Activated effector memory CD4-positive, alpha-beta T cell treated with Interleukin-2 at 50 U/mL for 16 hours (primary cell): ENCODE data around the gene TMEM266.

Experiments used
- DNase-seq: peaks from one replicate; pipeline ENCODE4 v3.0.0-alpha.2; 2020

TMEM266 gene

DNA sequence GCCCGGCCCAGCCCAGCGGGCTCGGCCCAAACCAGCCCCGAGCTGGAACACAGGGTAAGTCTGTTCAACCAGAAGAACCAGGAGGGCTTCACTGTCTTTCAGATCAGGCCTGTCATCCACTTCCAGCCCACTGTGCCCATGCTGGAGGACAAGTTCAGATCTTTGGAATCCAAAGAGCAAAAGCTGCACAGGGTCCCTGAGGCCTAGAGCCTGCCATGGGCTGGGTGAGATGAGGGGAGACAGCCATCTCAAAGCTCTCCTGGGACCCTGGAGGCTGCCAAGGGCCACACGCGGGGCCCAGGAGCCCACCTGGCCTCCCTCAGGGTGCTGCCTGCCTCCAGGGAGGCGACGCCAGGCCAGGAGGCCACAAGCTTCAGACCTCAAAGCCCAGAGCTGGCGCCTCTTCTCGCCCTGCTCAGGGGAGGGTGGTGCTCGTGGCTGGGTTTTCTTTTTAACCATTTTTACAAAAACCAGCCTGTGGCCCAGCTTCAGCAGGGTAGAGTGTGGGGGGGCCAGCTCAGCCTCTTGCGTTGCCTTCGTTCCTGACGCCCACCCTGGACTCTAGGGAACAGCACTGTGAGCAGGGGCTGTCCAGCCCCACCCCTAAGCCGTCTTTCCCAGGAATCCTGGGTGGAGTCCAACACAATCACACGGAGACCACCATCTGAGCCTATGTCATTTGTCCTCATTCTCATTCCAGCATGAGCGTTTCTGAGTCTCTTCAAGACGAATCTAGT lies 144.5 kb downstream of the TMEM266 start:
- no peak for DNase-seq

GRCh38 chr15:76204916-76205460 lies 145.2 kb downstream of the TMEM266 start:
- DNase-seq = no peak

DNA sequence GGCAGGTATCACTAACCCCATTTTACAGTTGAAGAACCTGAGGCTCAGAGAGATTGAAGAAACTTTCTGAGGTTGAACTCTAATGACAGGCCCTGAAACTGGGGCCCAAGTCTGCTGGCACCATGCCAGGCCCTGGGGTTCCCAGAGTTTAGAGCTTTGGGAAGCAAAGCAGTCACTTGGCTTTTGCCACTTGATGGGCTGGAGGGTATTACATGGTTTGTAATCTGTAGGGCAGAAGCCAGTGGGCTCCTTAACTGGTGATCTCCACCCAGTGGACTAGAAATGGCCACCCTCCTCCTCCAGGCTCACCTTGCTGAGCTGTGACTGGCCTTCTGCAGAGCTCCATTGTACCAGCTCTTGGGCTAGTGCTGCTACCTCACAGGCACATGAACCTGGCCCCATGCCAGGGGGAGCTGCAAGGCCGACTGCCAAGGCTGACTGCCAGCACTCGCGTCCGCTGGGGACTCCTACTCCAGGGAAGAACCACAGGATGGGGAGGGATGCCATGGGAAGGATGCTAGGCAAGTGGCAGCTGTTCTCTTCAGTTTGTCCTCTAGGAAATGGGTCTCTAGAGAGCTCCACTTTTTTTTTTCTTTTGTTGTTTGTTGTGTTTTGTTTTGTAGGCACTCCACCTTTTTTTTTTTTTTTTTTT lies 146.7 kb downstream of the TMEM266 start:
- no peak for DNase-seq

DNA sequence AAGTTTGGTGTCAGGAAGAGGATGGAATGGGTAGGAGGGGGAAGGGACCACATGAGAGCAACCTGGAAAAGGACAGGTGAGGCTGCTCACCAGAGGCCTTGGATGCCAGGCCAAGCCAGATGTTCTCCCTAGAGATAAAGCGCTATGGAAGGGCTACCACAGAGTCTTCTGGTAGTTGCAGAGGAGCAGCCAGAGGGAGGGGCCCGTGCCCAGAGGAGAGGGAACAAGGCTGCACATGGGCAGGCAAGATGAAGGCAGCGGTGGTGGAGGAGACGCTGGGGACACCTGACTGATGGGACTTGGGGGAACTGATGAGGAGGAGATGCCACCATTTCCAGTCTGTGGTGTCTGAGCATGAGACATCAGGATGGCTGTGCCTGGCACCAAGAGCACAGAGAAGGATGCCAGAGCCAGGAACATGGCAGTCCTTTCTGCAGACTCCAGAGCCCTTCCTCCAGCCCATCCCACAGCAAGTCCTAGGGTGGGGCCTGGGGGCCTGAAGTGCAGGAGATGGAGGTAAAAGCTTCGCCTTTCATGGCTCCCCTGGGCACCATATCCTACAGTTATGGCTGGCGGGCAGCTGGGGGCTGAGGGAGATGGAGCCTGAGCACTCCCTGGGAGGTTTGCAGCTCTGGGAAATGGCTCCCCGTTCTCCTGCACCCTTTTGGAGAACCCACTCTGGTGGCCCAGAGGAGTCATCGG lies 148.4 kb downstream of the TMEM266 start:
- no peak for DNase-seq

DNA sequence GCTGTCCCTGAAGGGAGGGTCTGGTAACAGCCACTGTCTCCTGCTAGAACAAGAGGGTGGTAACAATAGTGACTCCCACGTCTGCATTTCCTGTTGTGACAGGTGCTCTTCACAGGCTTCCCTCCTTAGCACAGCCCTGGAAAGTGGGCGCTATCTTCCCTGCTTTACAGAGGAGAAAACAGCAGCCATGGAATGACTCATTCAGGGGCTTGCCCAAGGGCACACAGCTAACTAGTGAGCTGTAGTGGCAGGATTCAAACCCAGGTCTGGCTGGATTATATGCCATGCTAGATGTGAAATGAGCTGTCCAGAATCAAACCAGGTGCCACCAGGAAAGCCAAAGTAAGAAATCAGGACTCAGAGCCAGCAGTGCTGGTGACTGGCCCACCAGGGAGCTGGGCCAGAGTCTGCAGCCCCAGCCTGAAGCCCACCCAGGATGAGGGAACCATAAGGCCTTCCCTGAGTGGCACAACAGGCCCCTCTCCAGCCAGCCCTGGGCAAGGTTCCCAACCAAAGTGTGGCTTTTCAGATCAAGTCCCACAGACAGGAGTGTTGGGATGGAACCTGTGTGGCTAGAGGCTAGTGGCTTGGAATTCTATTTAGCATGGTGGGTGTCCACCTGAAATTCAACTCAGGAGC lies 149.1 kb downstream of the TMEM266 start:
- DNase-seq = no peak

- DNase-seq = no peak
Observed at GRCh38 chr15:76209523-76209922, 149.7 kb downstream of the TMEM266 start.

DNA sequence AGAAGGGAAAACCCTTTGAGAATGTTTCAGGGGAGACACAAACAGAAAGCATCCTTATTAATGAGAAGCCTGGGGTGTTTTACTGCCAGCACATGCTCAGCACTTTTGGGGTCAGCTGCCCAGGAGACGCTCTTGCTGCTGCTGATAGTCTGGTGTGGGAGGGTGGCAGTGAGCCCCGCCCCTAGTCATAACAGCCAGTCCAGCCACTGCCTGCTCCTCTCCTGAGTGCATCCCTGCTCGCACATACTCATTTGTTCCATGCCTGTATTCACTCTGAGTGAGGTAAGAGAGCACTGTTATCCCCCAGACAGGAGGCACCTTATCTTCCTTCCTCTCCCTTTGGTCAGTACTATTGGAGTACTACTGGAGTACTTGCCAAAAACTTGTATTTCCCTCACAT lies 150.2 kb downstream of the TMEM266 start:
- DNase-seq = no peak

DNA sequence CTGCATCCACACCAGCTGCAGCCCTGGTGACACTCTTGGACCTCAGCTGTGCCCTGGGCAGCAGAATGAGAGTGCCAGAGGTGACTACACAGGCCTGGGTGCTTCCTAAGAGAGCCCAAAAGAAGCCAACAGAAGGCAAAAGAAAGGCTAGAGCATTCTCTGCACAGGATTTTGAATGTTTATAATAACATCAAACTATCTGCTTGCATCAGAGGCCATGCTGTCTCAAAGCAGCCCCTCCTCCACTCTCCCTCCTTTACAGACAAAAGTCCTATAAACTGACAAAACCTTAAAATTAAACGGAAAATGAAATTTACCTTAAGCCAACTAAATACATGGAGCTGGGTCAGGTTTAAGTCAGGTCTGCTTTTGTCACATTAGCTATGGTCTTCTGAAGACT lies 155.8 kb downstream of the TMEM266 start:
- DNase-seq = no peak

DNA sequence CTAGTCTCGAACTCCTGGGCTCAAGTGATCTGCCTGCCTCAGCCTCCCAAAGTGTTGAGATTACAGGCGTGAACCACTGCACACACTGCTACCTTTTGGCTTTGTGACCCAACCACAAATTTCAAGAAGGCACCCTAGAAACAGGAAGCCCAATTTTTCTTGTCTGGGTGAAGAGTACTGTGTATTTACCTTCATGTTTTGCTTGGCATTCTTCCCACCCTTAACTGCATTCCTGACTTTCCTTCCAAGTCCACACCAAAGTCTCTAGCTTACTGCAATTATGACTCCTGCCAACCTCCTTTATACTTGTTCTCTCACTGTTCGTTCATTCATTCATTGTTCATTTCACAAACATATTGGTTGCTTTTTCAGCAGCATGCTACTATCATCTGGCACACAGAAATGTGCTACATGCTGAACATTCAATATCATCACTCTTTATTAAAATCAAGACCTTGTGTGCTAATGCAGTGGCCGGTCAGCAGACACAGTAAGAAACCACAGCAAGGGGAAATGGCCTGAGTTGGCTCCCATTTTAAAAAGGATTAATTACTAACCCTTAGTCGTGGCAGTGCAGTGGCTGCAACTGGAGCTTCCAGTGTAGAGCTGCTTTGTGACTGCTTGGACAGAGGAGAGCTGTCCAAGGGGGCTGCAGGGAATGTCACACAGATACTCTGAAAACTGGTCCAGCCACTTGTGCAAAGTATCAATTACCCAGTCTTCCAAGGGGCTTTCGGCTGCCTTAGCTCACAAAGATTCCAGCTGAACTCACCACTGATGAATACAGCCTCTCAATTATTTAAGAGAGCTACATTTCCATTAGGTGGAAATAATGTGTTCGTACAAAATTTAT lies 157.5 kb downstream of the TMEM266 start:
- DNase-seq = no peak

DNA sequence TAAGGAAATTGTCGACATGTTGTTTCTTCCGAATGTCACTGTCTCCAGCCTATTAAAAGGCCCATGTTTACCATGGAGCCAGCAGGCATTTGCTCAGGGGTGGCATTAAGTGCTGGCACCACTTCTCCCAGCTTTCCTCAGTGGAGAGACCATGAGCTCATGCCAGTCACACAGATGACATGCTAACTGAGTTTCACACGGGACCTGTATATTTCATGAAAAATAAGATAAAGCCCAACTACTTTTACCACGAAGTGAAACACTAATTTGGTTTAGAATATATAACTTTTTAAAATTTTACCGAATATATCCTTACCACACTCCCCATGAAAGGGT lies 158.1 kb downstream of the TMEM266 start:
- no peak for DNase-seq

- no peak for DNase-seq
Observed at GRCh38 chr15:76221085-76221767, 161.4 kb downstream of the TMEM266 start.

- DNase-seq = no peak
Observed at GRCh38 chr15:76222159-76222558, 162.4 kb downstream of the TMEM266 start.

GRCh38 chr15:76223521-76223920 lies 163.7 kb downstream of the TMEM266 start:
- no peak for DNase-seq

DNA sequence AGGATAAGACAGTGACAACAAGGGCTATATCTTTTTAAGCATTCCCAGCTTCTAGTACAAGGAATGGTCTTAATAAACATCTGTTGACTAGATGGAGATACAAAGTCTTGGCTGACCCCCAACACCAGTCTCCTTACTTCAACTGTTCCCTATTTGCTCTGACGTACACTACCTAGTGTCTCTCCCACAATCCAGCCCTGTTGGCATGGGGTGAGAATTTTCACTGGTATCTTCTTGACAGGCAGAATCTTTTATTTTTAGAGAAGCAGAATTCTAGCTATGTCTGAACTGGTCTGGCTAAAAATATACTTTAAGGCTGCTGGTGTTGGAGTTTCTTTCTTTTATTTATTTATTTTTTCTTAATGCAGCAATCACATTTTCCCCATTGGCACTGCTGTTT lies 169.5 kb downstream of the TMEM266 start:
- no peak for DNase-seq

DNA sequence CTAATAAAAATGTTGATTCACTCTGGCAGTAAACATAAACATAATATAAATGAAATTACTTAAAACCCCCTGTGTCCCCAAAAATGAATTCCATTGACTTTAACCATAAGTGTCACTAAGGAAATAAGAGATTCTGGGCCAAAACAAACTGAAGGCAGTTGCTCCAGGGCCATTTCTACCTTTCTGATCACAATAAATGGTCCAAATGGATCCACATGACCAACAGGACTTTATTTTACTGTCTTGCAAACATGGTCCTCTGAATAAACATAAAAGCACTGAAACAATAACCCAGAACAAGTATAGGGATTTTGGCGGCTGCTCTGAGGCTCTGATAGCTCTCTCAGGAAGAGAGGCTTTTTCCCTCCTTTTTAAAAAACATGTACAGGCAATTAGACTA lies 174.1 kb downstream of the TMEM266 start:
- DNase-seq = no peak

GRCh38 chr15:76234337-76234889 lies 174.6 kb downstream of the TMEM266 start:
- no peak for DNase-seq

DNA sequence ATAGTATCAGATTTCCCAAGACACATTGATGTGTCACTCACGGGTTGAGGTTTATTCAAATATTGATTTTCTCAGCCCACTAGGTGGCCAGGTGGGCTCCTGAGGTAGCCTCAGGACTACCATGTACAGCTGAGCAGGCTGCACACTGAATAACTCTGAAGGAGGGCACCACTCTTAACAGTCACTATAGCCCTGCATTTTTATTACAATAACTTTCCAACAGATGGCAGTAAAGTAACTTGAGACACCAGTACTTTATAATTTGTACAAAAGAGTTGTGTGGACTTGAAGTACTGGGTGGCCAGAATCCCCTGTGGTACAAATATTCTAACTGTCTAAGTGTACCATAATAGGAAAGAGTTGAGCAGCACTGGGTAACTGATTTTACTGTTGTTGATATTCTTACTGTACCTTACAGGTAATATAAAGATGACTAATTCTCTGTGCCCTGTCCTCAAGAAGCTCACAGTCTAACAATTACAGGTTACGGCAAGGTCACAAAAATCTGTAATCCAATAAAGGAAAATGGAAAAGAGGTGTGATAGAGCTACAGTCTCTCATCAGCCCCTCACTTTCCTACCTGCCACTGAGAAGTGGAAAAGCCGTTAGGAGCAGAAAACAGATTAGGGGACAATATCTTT lies 175.5 kb downstream of the TMEM266 start:
- no peak for DNase-seq

DNA sequence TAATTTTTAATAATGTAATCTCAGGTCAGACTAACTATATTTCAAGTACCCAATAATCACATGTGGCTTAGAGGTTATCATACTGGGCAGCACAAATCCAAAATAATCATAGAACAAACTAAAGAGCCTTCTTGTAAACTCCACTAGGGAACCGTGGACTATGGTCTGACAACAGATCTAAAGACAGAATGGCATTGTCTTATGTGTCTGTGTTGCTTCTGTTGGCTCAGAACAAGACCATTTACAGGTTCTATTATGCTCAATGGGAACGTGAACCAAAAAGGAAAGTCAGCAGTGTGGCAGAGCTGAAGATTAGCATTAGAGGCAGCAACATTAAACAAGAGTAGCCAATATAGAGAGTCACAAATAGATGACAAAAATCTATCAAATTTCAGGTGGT lies 176.6 kb downstream of the TMEM266 start:
- no peak for DNase-seq

DNA sequence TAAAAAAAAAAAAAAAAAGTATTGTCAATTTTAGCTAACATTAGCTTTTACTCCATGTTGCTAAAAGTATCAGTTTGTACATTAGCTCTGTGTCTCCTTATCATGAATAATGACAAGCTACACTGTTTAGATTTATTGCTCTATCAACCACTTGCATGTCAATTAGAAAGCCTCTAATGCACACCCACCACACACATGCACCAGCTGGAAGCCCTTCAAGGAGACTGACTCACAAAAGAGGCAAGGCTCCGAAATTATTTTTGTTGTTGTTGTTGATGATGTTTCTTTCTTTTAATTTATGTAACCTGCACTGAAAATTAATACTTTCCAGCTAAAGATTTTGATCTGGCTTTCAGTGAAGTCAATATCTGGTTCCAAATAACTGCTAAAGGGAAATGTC lies 180.0 kb downstream of the TMEM266 start:
- no peak for DNase-seq

DNA sequence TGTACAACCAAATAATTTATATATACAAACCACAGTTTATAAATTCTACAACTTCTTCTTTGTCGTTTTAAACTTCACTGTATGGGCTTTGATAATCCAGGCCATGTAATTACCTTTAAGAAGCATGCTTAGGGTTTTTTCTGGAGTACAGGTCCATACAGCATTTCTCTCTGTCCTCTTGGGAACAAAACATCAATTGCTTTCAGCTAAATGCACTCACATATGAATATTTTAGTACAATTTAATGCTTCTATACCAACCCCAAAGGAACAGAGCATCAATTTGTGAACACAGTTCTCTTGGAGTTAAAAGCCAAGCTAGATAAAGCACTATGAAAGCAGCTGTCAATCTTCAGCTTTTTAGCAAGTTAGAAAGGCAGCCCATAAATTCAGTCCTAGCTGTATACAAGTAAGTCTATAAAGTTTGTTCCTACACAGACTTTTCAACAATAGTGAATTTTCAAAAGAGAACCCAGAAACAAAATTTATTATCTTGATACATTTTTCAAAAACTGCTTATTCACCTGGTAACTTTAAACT lies 185.4 kb downstream of the TMEM266 start:
- DNase-seq = no peak

- DNase-seq = no peak
Observed at GRCh38 chr15:76251717-76252116, 191.9 kb downstream of the TMEM266 start.
